DND-41 (cell line): ENCODE data around the gene PCDH10.
"Not testable (repeated sequence)": the region's sequence is repeated elsewhere in the genome, so short reads cannot be mapped to it uniquely, and the experiment has no call there.

ENCODE experiments used
- ATAC-seq: fragments of 200-7000 bp; cut with Tn5 transposase; 3 replicates; pipeline ENCODE4 v1.9.1; 2021; ENCODE audit warnings: low read depth; ENCODE audit not compliant: insufficient read depth
- DNase-seq: peaks from one replicate; pipeline ENCODE4 v3.0.0-alpha.2; 2020
- H2AFZ ChIP-seq: 2 replicates; pipeline ENCODE4 v1.6.0; 2012; ENCODE audit warnings: low read depth, low read length
- H3K27ac ChIP-seq: 2 replicates; pipeline ENCODE4 v1.5.1; 2012; ENCODE audit warnings: low read length, inconsistent platforms
- H3K27me3 ChIP-seq: fragments of 200-600 bp; sonication (generic); 2 replicates; pipeline ENCODE4 v1.6.0; 2012; ENCODE audit warnings: low read length, mild to moderate bottlenecking, inconsistent platforms; ENCODE audit not compliant: insufficient read depth, poor library complexity
- H3K36me3 ChIP-seq: 2 replicates; pipeline ENCODE4 v1.5.1; 2012; ENCODE audit warnings: low read length, inconsistent platforms; ENCODE audit not compliant: insufficient read depth
- H3K4me1 ChIP-seq: 2 replicates; pipeline ENCODE4 v1.5.1; 2012; ENCODE audit warnings: mild to moderate bottlenecking, low read length; ENCODE audit not compliant: insufficient read depth
- H3K4me2 ChIP-seq: 2 replicates; pipeline ENCODE4 v1.6.0; 2012; ENCODE audit warnings: mild to moderate bottlenecking, moderate library complexity, low read length, inconsistent platforms; ENCODE audit not compliant: insufficient read depth
- H3K4me3 ChIP-seq, 2 experiments: fragments of 200-600 bp in 1 of 2; shearing (Covaris generic) in 1 of 2; 2 replicates each; pipeline ENCODE4 v1.5.1; 2012 to 2016; ENCODE audit warnings: inconsistent platforms in 2 of 2, low read length in 2 of 2, mild to moderate bottlenecking in 2 of 2, low read depth in 1 of 2, moderate library complexity in 1 of 2
- H3K79me2 ChIP-seq: 2 replicates; pipeline ENCODE4 v1.6.0; 2012; ENCODE audit warnings: low read length, inconsistent platforms; ENCODE audit not compliant: insufficient read depth
- H3K9ac ChIP-seq: 2 replicates; pipeline ENCODE4 v1.6.0; 2012; ENCODE audit warnings: low read depth, mild to moderate bottlenecking, inconsistent platforms, low read length, moderate library complexity
- H3K9me3 ChIP-seq: 2 replicates; pipeline ENCODE4 v1.5.1; 2012; ENCODE audit warnings: low read length, moderate library complexity, mild to moderate bottlenecking, inconsistent platforms; ENCODE audit not compliant: insufficient read depth, severe bottlenecking
- H4K20me1 ChIP-seq: 2 replicates; pipeline ENCODE4 v1.6.0; 2012; ENCODE audit warnings: low read length; ENCODE audit not compliant: insufficient read depth
- CTCF ChIP-seq: IDR thresholded peaks from 2 replicates; pipeline ENCODE4 v1.5.1; 2012; ENCODE audit warnings: borderline replicate concordance, low read length, moderate library complexity, mild to moderate bottlenecking; ENCODE audit not compliant: poor library complexity, severe bottlenecking; ENCODE audit errors: extremely low read depth
- EZH2 ChIP-seq: IDR thresholded peaks from 3 replicates; pipeline ENCODE4 v1.6.1; 2012; ENCODE audit warnings: borderline replicate concordance, low read depth, mild to moderate bottlenecking, moderate library complexity, low read length, inconsistent platforms; ENCODE audit not compliant: severe bottlenecking

Gene PCDH10

GRCh38 chr4:133189147-133189517 is 40.0 kb downstream of the PCDH10 start:
- Histone ChIP-seq H3K9me3 (no peaks in the 10 kb centered on the region), H3K27ac (no peak overlapping the region), H3K4me2 (no peak overlapping the region), H3K4me1 (peaks cover 11% of the 10 kb centered on the region; the same call in 1 of the 2 replicates), H3K4me3 (no peak overlapping the region), H3K79me2 (no peaks in the 10 kb centered on the region), H3K36me3 (no peaks in the 10 kb centered on the region), H3K27me3 (no peaks in the 10 kb centered on the region), H2AFZ (no peak overlapping the region), H3K9ac (no peak overlapping the region), H4K20me1 (no peaks in the 10 kb centered on the region)
- DNase-seq: no peak
- TF ChIP-seq EZH2: no peak
- ATAC-seq: no peak

DNA sequence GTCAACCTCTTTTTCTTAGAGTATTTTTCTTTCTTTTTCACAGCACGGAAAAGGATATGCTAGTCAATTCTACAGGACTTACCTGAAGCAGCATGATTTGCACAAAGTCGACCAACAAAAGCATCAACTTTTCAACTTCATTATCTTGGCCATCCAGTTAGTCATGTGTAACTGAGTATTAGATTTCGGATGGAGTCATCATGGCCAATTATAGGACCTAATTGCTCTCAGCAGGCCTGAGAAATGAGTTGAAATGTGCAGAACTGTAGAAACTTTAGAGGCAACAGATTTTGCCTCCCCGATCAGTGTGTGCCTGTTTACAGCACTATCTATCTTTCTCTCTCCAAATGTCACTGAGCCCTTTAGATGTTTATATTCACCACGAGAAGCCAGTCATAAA is 41.0 kb downstream of the PCDH10 start:
- H3K9me3 ChIP-seq: peaks cover under 1% of the 10 kb centered on the region
- H3K4me1 ChIP-seq: peaks cover 11% of the 10 kb centered on the region; the same call in 1 of the 2 replicates
- TF ChIP-seq CTCF (no peak), EZH2 (no peak)
- ATAC-seq (no peak), DNase-seq (no peak)
- H3K27ac ChIP-seq: no peak overlapping the region
- H3K79me2 ChIP-seq: no peaks in the 10 kb centered on the region
- no peaks in the 10 kb centered on the region for H3K27me3 ChIP-seq
- H4K20me1 ChIP-seq: no peaks in the 10 kb centered on the region
- H3K9ac ChIP-seq: no peak overlapping the region
- H3K36me3 ChIP-seq: no peaks in the 10 kb centered on the region
- no peak overlapping the region for H3K4me3 ChIP-seq
- no peak overlapping the region for H2AFZ ChIP-seq
- no peak overlapping the region for H3K4me2 ChIP-seq

DNA sequence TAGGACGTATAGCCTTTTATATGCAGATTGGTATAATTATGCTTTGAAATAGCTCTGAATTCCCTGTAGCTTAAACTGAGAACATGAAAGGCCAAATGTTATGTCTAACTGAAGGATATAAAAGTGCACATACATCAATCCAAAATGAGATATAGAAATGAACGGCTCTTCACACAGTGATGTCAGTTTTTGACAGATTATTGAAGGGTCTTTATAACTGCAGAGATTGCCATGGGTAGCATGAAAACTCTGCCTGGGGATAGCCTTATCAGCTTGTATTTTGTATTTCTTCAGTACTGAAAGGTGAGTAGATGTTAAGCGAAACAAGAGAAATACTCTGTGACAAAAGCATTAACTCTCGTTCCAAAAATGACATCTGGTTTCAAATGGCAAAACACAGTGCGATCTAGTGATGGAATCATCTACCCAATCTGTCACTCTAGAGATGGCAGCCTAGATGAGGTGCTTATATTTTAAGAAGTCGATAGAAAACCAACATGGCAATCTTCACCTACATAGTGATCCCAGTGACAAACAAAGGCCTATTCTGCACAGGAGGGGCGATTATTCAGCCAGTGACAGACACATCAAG is 59.7 kb downstream of the PCDH10 start:
- Histone ChIP-seq H3K4me3 (no peak overlapping the region), H3K27me3 (no peaks in the 10 kb centered on the region), H3K4me1 (no peaks in the 10 kb centered on the region), H3K9me3 (peaks cover 18% of the 10 kb centered on the region), H3K79me2 (no peaks in the 10 kb centered on the region), H4K20me1 (no peaks in the 10 kb centered on the region), H3K36me3 (no peaks in the 10 kb centered on the region), H3K4me2 (no peak overlapping the region), H3K9ac (no peak overlapping the region), H2AFZ (no peak overlapping the region), H3K27ac (no peak overlapping the region)
- TF ChIP-seq EZH2 (no peak), CTCF (no peak)
- ATAC-seq (no peak), DNase-seq (no peak)

DNA sequence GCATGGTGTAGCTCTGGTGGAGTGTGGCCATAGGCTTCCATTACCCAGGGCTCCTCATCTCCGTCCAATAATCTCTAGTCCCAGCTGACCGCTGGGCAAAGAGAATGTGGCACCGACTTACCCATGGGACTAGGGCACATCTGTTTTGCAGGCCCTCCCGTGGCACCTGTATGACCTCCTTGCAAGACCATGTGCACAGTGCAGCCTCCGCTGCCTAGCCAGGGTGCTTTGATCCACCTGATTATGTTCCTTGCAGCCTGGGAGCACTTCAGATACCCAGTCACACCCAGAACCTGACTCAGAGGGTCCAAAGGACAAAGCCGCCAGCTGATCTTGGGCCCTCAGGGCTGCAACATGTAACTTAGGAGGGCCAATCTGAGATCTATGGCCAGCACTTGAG is 84.8 kb downstream of the PCDH10 start:
- no peak for DNase-seq
- Histone ChIP-seq H3K4me3 (no peak overlapping the region), H3K4me2 (no peak overlapping the region), H3K27me3 (no peaks in the 10 kb centered on the region), H3K9ac (no peak overlapping the region), H4K20me1 (no peaks in the 10 kb centered on the region), H3K27ac (no peak overlapping the region), H3K79me2 (no peaks in the 10 kb centered on the region), H3K36me3 (no peaks in the 10 kb centered on the region), H2AFZ (no peak overlapping the region), H3K9me3 (peaks cover 3% of the 10 kb centered on the region), H3K4me1 (no peaks in the 10 kb centered on the region)
- TF ChIP-seq EZH2 (no peak), CTCF (no peak)
- ATAC-seq: no peak

DNA sequence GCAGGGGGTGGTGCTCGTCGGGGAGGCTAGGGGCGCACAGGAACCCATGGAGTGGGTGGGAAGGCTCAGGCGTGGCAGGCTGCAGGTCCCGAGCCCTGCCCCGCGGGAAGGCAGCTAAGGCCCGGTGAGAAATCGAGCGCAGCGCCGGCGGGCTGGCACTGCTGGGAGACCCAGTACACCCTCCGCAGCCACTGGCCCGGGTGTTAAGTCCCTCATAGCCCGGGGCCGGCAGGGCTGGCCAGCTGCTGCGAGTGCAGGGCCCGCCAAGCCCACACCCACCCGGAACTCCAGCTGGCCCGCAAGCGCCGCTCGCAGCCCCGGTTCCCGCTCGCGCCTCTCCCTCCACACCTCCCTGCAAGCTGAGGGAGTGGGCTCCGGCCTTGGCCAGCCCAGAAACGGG is 91.4 kb downstream of the PCDH10 start:
- not testable (repeated sequence) for H3K4me1 ChIP-seq, H3K27ac ChIP-seq, ATAC-seq, H3K36me3 ChIP-seq, DNase-seq, H4K20me1 ChIP-seq, H3K79me2 ChIP-seq, H3K4me3 ChIP-seq, H3K9ac ChIP-seq, H3K27me3 ChIP-seq, H2AFZ ChIP-seq, H3K4me2 ChIP-seq, H3K9me3 ChIP-seq
